ENCODE results near the gene AVPR1A.

DNA sequence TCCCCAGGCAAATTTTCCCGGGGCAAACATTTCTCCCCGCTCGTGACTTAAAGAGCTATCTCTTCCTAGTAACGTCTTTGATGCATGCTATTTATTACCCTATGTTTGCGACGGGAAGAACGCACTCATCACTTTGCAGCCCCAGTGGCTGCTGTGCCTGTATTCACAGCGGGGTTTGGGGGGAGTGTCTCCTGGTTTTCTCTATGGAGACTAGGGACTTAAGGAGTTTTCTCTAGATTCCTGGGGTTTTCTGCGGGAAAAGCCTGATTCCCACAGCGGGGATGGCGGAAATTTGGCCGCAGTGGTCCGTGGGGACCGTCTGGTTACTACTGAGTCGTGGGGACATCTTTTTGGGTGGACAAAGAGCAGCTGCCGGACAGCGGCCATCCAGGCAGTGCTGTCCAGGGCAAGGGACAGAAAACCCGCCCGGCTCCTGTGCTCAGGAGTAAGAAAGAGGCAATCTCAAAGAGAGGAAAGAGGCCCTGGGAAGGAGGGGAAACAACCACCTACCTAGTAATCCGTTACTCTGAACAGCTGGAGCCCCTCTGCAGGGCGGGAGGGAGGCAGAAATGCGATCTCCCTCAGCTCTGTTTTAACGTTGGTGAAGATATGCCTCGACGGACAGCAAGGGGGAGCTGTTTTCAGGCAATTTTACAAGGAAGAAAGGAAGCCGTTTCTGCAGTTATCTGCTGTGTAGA, 771 bp upstream of the AVPR1A start:
- TF ChIP-seq, protein P1, sequence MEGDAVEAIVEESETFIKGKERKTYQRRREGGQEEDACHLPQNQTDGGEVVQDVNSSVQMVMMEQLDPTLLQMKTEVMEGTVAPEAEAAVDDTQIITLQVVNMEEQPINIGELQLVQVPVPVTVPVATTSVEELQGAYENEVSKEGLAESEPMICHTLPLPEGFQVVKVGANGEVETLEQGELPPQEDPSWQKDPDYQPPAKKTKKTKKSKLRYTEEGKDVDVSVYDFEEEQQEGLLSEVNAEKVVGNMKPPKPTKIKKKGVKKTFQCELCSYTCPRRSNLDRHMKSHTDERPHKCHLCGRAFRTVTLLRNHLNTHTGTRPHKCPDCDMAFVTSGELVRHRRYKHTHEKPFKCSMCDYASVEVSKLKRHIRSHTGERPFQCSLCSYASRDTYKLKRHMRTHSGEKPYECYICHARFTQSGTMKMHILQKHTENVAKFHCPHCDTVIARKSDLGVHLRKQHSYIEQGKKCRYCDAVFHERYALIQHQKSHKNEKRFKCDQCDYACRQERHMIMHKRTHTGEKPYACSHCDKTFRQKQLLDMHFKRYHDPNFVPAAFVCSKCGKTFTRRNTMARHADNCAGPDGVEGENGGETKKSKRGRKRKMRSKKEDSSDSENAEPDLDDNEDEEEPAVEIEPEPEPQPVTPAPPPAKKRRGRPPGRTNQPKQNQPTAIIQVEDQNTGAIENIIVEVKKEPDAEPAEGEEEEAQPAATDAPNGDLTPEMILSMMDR (IDR thresholded peaks at IDR 0.05), result peak; percentile 98
- no peak for TF ChIP-seq ZFX (IDR thresholded peaks at IDR 0.05; ENCODE audit: borderline replicate concordance)

Measured in 22Rv1 (cell line).